ENCODE results near the gene APRT. TPM values are rescaled to one million over a fixed set of nuclear protein-coding genes. Genes with fewer than 3 reads are reported as not detected.
"Not testable (repeated sequence)": the region's sequence is repeated elsewhere in the genome, so short reads cannot be mapped to it uniquely, and the experiment has no call there.

APRT gene
- total RNA-seq, 1 donor from 2014 or later = 12.0 TPM

GRCh38 chr16:88772871-88773811, 38.6 kb downstream of the APRT start:
- no peak for DNase-seq

- not testable (repeated sequence) for DNase-seq
These were observed 39.9 kb downstream of the APRT start for GRCh38 chr16:88771781-88772180.

GRCh38 chr16:88771294-88771772, 40.4 kb downstream of the APRT start:
- no peak for DNase-seq

- no peak for DNase-seq
These were observed 41.1 kb downstream of the APRT start for GRCh38 chr16:88770461-88771293.

GRCh38 chr16:88769617-88770460, 41.9 kb downstream of the APRT start:
- DNase-seq = no peak

- DNase-seq = no peak
These were observed 43.5 kb downstream of the APRT start for GRCh38 chr16:88768071-88768783.

GRCh38 chr16:88767546-88768070, 44.1 kb downstream of the APRT start:
- no peak for DNase-seq

- no peak for DNase-seq
These were observed 44.8 kb downstream of the APRT start for GRCh38 chr16:88766975-88767374.

- no peak for DNase-seq
These were observed 46.8 kb downstream of the APRT start for GRCh38 chr16:88764913-88765349.

- no peak for DNase-seq
These were observed 47.6 kb downstream of the APRT start for GRCh38 chr16:88764080-88764479.

- DNase-seq = no peak
These were observed 48.1 kb downstream of the APRT start for GRCh38 chr16:88763502-88764053.

GRCh38 chr16:88762941-88763340, 48.8 kb downstream of the APRT start:
- no peak for DNase-seq

- DNase-seq = no peak
These were observed 49.4 kb downstream of the APRT start for GRCh38 chr16:88762258-88762870.

GRCh38 chr16:88761830-88762229, 49.9 kb downstream of the APRT start:
- DNase-seq = no peak

GRCh38 chr16:88761143-88761534, 50.6 kb downstream of the APRT start:
- DNase-seq = no peak

GRCh38 chr16:88760424-88761142, 51.1 kb downstream of the APRT start:
- DNase-seq = no peak

- no peak for DNase-seq
These were observed 51.8 kb downstream of the APRT start for GRCh38 chr16:88759976-88760350.

Data from occipital lobe (tissue), 2 donors.